ENCODE measurements around the gene SLC6A5. TPM values are rescaled to one million over a fixed set of nuclear protein-coding genes. Genes with fewer than 3 reads are reported as not detected.

The SLC6A5 gene
- total RNA-seq, 6 donors from 2014 or later: not detected

DNA sequence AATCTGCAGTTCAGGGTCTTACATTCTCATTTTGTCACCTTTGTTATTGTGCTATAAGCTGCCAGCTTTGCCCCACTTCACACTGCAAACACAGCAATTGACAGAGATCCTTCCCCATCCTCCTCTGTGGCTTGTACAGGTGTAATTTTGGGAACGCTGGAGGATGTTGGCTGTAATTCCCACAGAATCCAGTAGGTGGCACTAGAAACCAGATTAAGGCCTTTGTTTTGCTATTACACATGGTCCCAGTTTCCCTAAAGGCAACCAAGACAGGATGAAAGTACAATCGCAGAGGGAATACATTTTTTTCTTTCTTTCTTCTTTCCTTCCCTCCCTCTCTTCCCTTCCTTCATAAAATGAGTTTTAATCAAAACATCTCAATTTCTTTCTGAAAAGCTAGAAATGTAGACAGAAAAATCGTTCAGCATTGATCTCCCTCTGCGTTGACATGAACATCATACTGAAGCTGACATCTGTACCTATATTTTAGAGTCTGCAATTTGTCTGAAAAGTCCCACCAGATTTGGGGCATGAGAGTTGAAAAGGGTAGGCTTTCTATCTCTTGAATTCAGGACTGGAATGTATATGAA, 48.7 kb downstream of the SLC6A5 start:
- no peak overlapping the region for H3K4me3 ChIP-seq
- TF ChIP-seq, protein P1, sequence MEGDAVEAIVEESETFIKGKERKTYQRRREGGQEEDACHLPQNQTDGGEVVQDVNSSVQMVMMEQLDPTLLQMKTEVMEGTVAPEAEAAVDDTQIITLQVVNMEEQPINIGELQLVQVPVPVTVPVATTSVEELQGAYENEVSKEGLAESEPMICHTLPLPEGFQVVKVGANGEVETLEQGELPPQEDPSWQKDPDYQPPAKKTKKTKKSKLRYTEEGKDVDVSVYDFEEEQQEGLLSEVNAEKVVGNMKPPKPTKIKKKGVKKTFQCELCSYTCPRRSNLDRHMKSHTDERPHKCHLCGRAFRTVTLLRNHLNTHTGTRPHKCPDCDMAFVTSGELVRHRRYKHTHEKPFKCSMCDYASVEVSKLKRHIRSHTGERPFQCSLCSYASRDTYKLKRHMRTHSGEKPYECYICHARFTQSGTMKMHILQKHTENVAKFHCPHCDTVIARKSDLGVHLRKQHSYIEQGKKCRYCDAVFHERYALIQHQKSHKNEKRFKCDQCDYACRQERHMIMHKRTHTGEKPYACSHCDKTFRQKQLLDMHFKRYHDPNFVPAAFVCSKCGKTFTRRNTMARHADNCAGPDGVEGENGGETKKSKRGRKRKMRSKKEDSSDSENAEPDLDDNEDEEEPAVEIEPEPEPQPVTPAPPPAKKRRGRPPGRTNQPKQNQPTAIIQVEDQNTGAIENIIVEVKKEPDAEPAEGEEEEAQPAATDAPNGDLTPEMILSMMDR (IDR thresholded peaks at IDR 0.05): peak; percentile 60 to 88 (median 78)
- TF ChIP-seq EP300 (IDR thresholded peaks at IDR 0.05) (no peak), POLR2AphosphoS5 (IDR thresholded peaks at IDR 0.05) (no peak)
- 37 to 50% methylated on average over 4 of the region's 4 CpGs for WGBS, 2 donors
- H3K27ac ChIP-seq: no peak overlapping the region
- H3K9me3 ChIP-seq: no peaks in the 10 kb centered on the region
- H3K36me3 ChIP-seq: no peaks in the 10 kb centered on the region
- H3K4me1 ChIP-seq: no peaks in the 10 kb centered on the region
- H3K27me3 ChIP-seq: no peaks in the 10 kb centered on the region
- ATAC-seq (ENCODE audit: low FRiP score in 2 of 2): peak in 1 of 2 donors; percentile 78
- DNase-seq: no peak

DNA sequence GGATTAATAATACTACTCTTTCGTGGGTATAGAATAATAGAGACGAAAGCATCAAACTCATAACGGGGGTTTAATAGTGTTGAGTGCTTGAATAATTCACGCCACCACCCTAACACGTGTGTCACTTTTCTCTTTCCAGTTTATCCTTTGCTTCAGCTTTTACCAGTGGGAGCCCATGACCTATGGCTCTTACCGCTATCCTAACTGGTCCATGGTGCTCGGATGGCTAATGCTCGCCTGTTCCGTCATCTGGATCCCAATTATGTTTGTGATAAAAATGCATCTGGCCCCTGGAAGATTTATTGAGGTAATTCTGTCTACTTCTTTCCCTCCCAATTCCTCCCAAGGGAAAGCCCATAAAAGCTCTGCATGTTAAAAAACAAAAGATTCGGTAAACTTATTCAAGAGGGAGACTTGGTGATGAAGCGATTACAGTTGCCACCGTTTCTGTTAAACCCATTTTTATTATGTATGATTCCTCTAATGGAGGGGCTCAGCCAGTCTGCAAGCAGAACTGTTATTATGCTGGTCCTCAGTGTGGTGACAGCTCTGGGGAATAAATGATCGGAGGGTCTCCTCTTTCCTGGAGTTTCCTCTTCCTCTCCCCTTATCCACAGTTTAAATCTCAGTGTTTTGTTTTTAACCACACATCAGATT, 52.9 kb downstream of the SLC6A5 start:
- TF ChIP-seq EP300 (IDR thresholded peaks at IDR 0.05): no peak
- TF ChIP-seq, protein P1 (IDR thresholded peaks at IDR 0.05): no peak
- no peak for TF ChIP-seq POLR2AphosphoS5 (IDR thresholded peaks at IDR 0.05)
- TF ChIP-seq POLR2A (IDR thresholded peaks at IDR 0.05): no peak
- no peaks in the 10 kb centered on the region for H3K4me1 ChIP-seq
- no peak overlapping the region for H3K27ac ChIP-seq
- ATAC-seq (ENCODE audit: low FRiP score in 2 of 2): no peak
- 85 to 86% methylated on average over 13 of the region's 13 CpGs for WGBS, 2 donors
- DNase-seq: no peak
- H3K9me3 ChIP-seq: no peaks in the 10 kb centered on the region
- no peaks in the 10 kb centered on the region for H3K36me3 ChIP-seq
- no peaks in the 10 kb centered on the region for H3K27me3 ChIP-seq
- no peak overlapping the region for H3K4me3 ChIP-seq

DNA sequence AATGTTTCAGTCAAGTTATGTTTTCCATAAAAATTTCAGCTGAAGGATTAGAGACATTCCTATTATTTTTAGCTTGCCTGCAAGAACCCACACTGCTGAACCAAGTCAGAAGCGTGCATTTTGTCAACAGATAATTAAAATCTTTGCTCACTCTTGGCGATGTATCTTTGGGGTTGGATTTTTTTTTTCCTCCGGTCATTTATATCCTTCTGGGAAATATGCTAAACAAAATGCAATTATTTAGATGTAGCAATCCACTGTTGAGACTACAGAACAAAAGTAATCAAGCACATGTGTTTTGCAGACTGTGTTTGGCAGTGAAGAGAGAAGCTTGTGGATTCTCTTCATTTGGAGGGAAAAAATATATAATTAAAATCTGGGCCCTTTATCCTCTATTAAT, 54.6 kb downstream of the SLC6A5 start:
- Histone ChIP-seq H3K4me3 (no peak overlapping the region), H3K4me1 (no peaks in the 10 kb centered on the region), H3K27ac (no peak overlapping the region), H3K27me3 (no peaks in the 10 kb centered on the region), H3K9me3 (no peaks in the 10 kb centered on the region), H3K36me3 (no peaks in the 10 kb centered on the region)
- TF ChIP-seq POLR2AphosphoS5 (IDR thresholded peaks at IDR 0.05) (no peak), EP300 (IDR thresholded peaks at IDR 0.05) (no peak), POLR2A (IDR thresholded peaks at IDR 0.05) (no peak)
- TF ChIP-seq, protein P1 (IDR thresholded peaks at IDR 0.05): no peak
- DNase-seq (no peak), ATAC-seq (ENCODE audit: low FRiP score in 2 of 2) (no peak)
- 79% methylated on average over 3 of the region's 3 CpGs for WGBS, 2 donors

DNA sequence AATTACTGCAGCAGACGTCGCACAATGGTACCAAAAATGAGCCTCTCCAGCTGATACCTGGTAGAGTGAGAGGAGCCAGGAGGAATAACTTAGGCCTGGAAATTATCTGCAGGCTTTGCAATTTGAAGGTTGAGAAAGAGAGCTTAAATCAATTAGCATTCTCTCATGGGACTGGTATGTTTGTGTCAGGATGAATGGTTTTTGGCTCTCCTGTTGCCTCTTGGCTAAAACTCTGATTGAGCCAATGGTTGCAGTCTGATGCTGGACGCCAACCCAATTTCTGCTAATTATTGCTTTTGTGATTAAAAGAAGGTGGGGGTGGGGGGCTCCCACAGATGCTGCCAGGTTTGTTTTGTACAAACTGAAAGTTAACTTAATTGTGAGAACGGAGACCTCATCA, 57.5 kb downstream of the SLC6A5 start:
- Histone ChIP-seq H3K27ac (no peak overlapping the region), H3K36me3 (no peaks in the 10 kb centered on the region), H3K9me3 (no peaks in the 10 kb centered on the region), H3K4me3 (no peak overlapping the region), H3K27me3 (no peaks in the 10 kb centered on the region), H3K4me1 (no peaks in the 10 kb centered on the region)
- TF ChIP-seq EP300 (IDR thresholded peaks at IDR 0.05) (no peak), POLR2A (IDR thresholded peaks at IDR 0.05) (no peak), POLR2AphosphoS5 (IDR thresholded peaks at IDR 0.05) (no peak)
- TF ChIP-seq, protein P1 (IDR thresholded peaks at IDR 0.05): no peak
- ATAC-seq (ENCODE audit: low FRiP score in 2 of 2) (no peak), DNase-seq (no peak)
- 82 to 90% methylated on average over 1 to 4 of the region's 4 CpGs for WGBS, 2 donors

DNA sequence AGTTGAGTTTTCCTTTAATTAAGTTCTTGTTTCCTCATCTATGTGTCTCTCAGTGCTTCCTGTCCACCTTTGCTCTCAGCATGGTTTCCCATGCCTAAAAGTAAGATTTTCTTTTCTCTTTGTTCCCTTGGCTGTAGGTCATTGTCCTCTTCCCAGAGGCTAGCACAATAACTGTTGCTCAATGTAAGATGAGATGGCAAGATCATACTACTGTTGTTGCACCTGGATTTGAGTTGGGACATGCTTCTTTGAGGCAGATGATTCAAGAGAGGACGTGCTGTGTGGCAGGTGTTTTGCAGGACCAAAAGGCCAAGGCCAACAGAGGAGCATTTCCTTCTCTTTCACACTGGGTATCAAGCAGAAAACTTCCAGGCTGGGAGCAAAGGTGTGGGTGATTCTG, 58.7 kb downstream of the SLC6A5 start:
- no peak overlapping the region for H3K27ac ChIP-seq
- H3K9me3 ChIP-seq: no peaks in the 10 kb centered on the region
- WGBS, 2 donors: 33 to 46% methylated on average over 1 of the region's 1 CpG
- DNase-seq (no peak), ATAC-seq (ENCODE audit: low FRiP score in 2 of 2) (no peak)
- no peaks in the 10 kb centered on the region for H3K36me3 ChIP-seq
- TF ChIP-seq POLR2AphosphoS5 (IDR thresholded peaks at IDR 0.05) (no peak), EP300 (IDR thresholded peaks at IDR 0.05) (no peak), POLR2A (IDR thresholded peaks at IDR 0.05) (no peak)
- TF ChIP-seq, protein P1 (IDR thresholded peaks at IDR 0.05): no peak
- no peaks in the 10 kb centered on the region for H3K4me1 ChIP-seq
- no peak overlapping the region for H3K4me3 ChIP-seq
- H3K27me3 ChIP-seq: no peaks in the 10 kb centered on the region
